HepG2 (cell line): ENCODE data around the gene ING2. TPM values are rescaled to one million over a fixed set of nuclear protein-coding genes. Genes with fewer than 3 reads are reported as not detected.

Source experiments
- ZNF121 ChIP-seq: sonication (generic); formaldehyde crosslinking; IDR thresholded peaks from 2 replicates; pipeline ENCODE4 v1.5.0; 2020; ENCODE audit warnings: mild to moderate bottlenecking, missing genetic modification reagents
- ZNF609 ChIP-seq: sonication (generic); formaldehyde crosslinking; IDR thresholded peaks from 2 replicates; pipeline ENCODE4 v1.4.0; 2020; ENCODE audit warnings: mild to moderate bottlenecking, missing genetic modification reagents, borderline replicate concordance
- ZNF646 ChIP-seq: sonication (generic); formaldehyde crosslinking; IDR thresholded peaks from 2 replicates; pipeline ENCODE4 v1.9.0; 2021; ENCODE audit warnings: mild to moderate bottlenecking, missing genetic modification reagents
- polyA plus RNA-seq, 8 experiments: library from polyadenylated mRNA; depleted of rRNA in 3 of 8; stranded (reverse) in 7 of 8; unstranded in 1 of 8; fragments of >200 nt; fragmentation: Illumina TruSeq in 4 of 8; extraction: Trizol in 4 of 8; gene quantifications; 2 replicates each; pipeline versions ENCODE4 v1.2.1 to v1.2.3, GENCODE V29; 2011 to 2016; ENCODE audit warnings: low read depth in 4 of 8, missing spikeins in 1 of 8, mixed read lengths in 1 of 8; ENCODE audit not compliant: insufficient read depth in 1 of 8
- total RNA-seq, 5 experiments: library from RNA; depleted of rRNA; stranded (reverse); fragments of >200 nt; fragmentation: Illumina TruSeq; extraction: Trizol; gene quantifications; 2 replicates each; pipeline ENCODE4 v1.2.3, GENCODE V29; 2016; ENCODE audit warnings: low read depth in 1 of 5

ING2 gene
- total and polyA plus RNA-seq, 2 of the 13 experiments (the other 11 are each of a cell fraction or from before 2014, with no cell fraction given): 6.6 to 12.4 TPM

- TF ChIP-seq ZNF609 (CRISPR knock-in tag) (no peak), ZNF121 (CRISPR knock-in tag) (no peak), ZNF646 (no peak)
These were observed 47.7 kb downstream of the ING2 start (continued) for GRCh38 chr4:183552274-183553146.
